Activated naive CD4-positive, alpha-beta T cell treated with anti-CD3 and anti-CD28 coated beads for 36 hours (primary cell): ENCODE results near the gene MIA. TPM values are rescaled to one million over a fixed set of nuclear protein-coding genes. Genes with fewer than 3 reads are reported as not detected.
"Not testable (repeated sequence)": the region's sequence is repeated elsewhere in the genome, so short reads cannot be mapped to it uniquely, and the experiment has no call there.

Experiments
- CTCF ChIA-PET: fragments of 350-600 bp; sonication (Branson Sonifier 250); formaldehyde crosslinking; loops from one replicate; lab custom pipeline; 2021; ENCODE audit warnings: antibody characterized with exemption; lab: Charles Lee
- DNase-seq: peaks from one replicate; pipeline ENCODE4 v3.0.0-alpha.2; 2020
- H3K27ac Mint-ChIP-seq: one replicate; pipeline ENCODE4 v1.8.0; 2021; ENCODE audit warnings: mild to moderate bottlenecking, mixed read lengths
- H3K27me3 Mint-ChIP-seq: one replicate; pipeline ENCODE4 v1.8.0; 2021; ENCODE audit warnings: low read depth, mixed read lengths
- H3K36me3 Mint-ChIP-seq: one replicate; pipeline ENCODE4 v1.8.0; 2021; ENCODE audit warnings: low read depth, mixed read lengths
- H3K4me1 Mint-ChIP-seq: one replicate; pipeline ENCODE4 v1.8.0; 2021; ENCODE audit warnings: low read depth, mixed read lengths
- H3K4me3 Mint-ChIP-seq: one replicate; pipeline ENCODE4 v1.8.0; 2021; ENCODE audit warnings: mild to moderate bottlenecking, moderate library complexity, mixed read lengths
- H3K9me3 Mint-ChIP-seq: one replicate; pipeline ENCODE4 v1.8.0; 2021; ENCODE audit warnings: mixed read lengths
- intact Hi-C: fragments of 100-400 bp; cut with micrococcal nuclease; formaldehyde crosslinking; loops from one replicate; pipeline ENCODE4 v1.15.1; 2023
- total RNA-seq, 2 experiments: library from RNA; stranded (reverse); gene quantifications; one replicate each; pipeline ENCODE4 v1.2.3, GENCODE V29; 2021

The MIA gene
- total RNA-seq, 2 experiments from 2014 or later: not detected

DNA sequence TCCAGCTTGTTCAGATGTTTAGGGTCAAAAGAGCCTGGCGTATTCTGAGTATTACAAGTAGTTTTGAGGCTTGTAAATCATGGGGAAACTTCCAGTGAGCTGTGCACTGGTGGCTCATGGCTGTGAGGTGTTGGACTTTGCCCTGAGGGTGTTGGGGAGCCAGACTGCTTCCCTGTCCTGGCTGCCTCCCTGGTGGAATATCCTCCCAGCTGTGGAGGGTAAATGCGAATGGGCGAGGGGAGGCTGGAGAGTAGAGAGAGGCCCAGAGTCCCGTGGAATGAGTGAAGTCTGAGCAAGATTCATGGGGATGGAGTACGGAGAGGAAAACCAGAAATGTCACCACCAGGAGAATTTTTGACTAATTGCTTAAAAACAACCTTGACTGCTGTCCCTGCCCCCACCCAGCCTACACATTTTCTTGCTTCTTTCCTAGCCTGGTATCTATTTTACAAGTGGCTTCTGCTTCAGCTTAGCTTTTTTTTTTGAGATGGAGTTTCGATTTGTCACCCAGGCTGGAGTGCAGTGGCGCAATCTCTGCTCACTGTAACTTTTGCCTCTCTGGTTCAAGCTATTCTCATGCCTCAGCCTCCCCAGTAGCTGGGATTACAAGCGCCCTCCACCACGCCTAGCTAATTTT is 20.6 kb upstream of the MIA start:
- peaks cover 51% of the 10 kb centered on the region for H3K4me1 Mint-ChIP-seq

DNA sequence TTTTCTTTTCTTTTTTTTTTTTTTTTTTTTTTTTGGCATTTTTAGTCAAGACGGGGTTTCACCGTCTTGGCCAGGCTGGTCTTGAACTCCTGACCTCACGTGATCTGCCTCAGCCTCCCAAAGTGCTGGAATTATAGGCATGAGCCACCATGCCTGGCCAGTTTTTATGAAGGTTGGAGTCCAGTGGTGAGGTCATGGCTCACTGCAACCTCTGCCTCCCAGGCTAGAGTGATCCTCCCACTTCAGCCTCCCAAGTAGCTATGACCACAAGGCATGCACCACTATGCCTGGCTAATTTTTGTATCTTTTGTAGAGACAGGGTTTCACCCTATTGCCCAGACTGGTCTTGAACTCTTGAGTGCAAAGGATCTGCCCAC is 20.1 kb upstream of the MIA start:
- DNase-seq: no peak
- Mint-ChIP-seq H3K4me1 (peaks cover 51% of the 10 kb centered on the region), H3K9me3 (no peaks in the 10 kb centered on the region), H3K4me3 (peak overlapping the region; percentile 74), H3K27me3 (no peaks in the 10 kb centered on the region), H3K27ac (peak overlapping the region; percentile 95), H3K36me3 (peaks cover 67% of the 10 kb centered on the region)
- intact Hi-C loops: loop anchor here (1.0 kb wide), 1 partner anchor 23 kb away; the partner anchor contains the start of gene RAB4B
- CTCF ChIA-PET: interaction anchor here (0.5 to 4.4 kb wide), 4 partner anchors 39 to 139 kb away, joined by 3 to 34 read pairs (median 4); partner anchors contain the start of genes COQ8B and ITPKC

More for the DNA sequence above, 20.6 kb upstream of the MIA start:
- H3K9me3 Mint-ChIP-seq: no peaks in the 10 kb centered on the region
- H3K27ac Mint-ChIP-seq: peak overlapping the region; percentile 95
- H3K27me3 Mint-ChIP-seq: no peaks in the 10 kb centered on the region
- CTCF ChIA-PET: interaction anchor here (0.6 to 4.4 kb wide), 4 partner anchors 33 to 92 kb away, joined by 3 to 34 read pairs (median 5); partner anchors contain the start of genes COQ8B and ITPKC
- peaks cover 65% of the 10 kb centered on the region for H3K36me3 Mint-ChIP-seq
- peak; percentile 89 for DNase-seq
- peak overlapping the region; percentile 74 for H3K4me3 Mint-ChIP-seq
- intact Hi-C loops: loop anchor here (1.0 to 5.0 kb wide), 2 partner anchors 24 to 312 kb away; partner anchors contain the start of genes RAB4B and SERTAD3

DNA sequence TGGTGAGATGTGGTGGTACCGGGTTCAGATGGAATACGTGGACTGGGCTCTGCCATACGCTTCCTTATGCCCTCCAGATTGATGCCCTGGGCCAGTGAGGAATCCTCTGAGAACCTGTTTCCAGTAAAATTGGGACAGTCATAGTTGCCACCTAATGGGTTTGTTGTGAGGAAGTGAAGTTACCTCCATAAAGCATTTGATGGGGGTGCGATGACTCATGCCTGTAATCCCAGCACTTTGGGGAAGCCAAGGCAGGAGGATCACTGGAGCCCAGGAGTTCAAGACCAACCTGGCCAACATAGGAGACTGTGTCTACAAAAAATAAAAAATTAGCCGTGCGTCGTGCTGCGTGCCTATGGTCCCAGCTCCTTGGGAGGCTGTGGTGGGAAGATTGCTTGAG is 19.5 kb upstream of the MIA start:
- H3K4me3 Mint-ChIP-seq: peak overlapping the region; percentile 55
- intact Hi-C loops: loop anchor here (1.0 kb wide), 1 partner anchor 23 kb away; the partner anchor contains the start of gene RAB4B
- CTCF ChIA-PET: interaction anchor here (0.7 to 4.4 kb wide), 5 partner anchors 39 to 615 kb away, joined by 3 to 34 read pairs (median 3); partner anchors contain the start of genes COQ8B and ITPKC
- no peaks in the 10 kb centered on the region for H3K9me3 Mint-ChIP-seq
- no peak for DNase-seq
- peaks cover 71% of the 10 kb centered on the region for H3K36me3 Mint-ChIP-seq
- H3K4me1 Mint-ChIP-seq: peaks cover 54% of the 10 kb centered on the region
- peak overlapping the region; percentile 83 for H3K27ac Mint-ChIP-seq
- H3K27me3 Mint-ChIP-seq: no peaks in the 10 kb centered on the region

DNA sequence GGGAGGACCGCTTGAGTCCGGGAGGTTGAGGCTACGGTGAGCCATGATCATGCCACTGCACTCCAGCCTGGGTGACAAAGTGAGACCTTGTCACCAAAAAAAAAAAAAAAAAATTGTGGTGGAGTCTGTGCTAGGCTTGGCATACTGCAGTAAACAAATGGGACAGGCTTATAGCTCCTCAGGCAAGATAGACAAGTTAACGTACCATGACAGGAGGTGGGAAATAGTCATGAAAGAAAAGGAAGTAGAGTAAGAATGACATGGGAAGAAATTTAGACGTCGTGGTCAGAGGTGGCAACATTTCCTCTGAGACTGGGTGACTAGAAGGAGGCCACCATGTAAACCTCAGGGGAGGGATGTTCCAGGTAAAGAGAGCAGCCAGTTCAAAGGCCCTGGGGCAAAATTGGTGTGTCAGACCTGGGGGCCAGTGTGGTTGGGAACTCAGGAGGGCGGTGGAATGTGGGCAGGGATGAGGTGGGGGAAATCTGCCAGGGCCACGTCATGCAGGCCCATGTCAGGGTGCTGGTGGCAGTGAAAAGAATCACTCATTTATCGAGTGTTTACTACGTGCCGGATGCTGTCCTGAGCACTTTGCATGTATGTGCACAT is 18.7 kb upstream of the MIA start:
- Mint-ChIP-seq H3K27ac (peak overlapping the region; percentile 30), H3K4me1 (peaks cover 57% of the 10 kb centered on the region), H3K9me3 (no peaks in the 10 kb centered on the region), H3K4me3 (no peak overlapping the region), H3K36me3 (peaks cover 70% of the 10 kb centered on the region), H3K27me3 (no peaks in the 10 kb centered on the region)
- CTCF ChIA-PET: interaction anchor here (0.7 to 1.6 kb wide), 4 partner anchors 29 to 614 kb away, joined by 3 to 4 read pairs (median 3); no protein-coding TSS in a partner anchor
- intact Hi-C loops: no loop called here
- DNase-seq: no peak

DNA sequence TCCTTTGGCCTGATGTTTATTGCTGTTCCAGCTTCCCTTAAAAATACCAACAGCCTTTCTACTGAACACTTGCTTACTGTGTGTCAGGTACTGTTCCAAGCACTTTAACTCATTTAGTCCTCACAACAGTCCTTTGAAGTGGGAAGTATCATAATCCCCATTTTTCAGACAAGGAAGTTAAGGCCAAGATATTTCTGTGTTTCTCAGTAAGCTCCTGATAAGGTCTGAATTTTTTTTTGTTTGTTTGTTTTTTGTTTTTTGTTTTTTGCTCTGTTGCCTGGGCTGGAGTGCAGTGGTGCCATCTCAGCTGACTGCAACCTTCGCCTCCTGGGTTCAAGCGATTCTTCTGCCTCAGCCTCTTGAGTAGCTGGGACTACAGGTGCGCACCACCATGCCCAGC is 16.8 kb upstream of the MIA start:
- Mint-ChIP-seq H3K27ac (peak overlapping the region; percentile 15), H3K4me3 (no peak overlapping the region), H3K4me1 (peaks cover 65% of the 10 kb centered on the region), H3K27me3 (no peaks in the 10 kb centered on the region), H3K36me3 (peaks cover 73% of the 10 kb centered on the region), H3K9me3 (no peaks in the 10 kb centered on the region)
- DNase-seq: no peak
- CTCF ChIA-PET: interaction anchor here (0.7 kb wide), 1 partner anchor 36 kb away, joined by 3 read pairs; no protein-coding TSS in a partner anchor
- intact Hi-C loops: no loop called here

DNA sequence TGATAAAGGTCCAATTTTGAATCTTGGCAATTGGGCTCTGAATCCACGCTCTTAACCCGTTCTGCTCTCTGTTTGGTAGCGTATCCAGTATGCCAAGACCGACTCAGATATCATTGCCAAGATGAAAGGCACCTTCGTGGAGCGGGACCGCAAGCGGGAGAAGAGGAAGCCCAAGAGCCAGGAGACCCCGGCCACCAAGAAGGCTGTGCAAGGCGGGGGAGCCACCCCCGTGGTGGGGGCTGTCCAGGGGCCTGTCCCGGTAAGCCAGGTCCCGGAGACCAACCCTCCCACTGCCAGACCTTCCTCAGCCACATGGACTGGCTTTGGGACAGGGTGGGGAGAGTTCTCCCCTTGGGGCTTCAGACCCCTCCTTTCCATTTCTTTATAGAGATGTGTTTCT is 16.0 kb upstream of the MIA start:
- H3K4me3 Mint-ChIP-seq: no peak overlapping the region
- CTCF ChIA-PET: no interaction called here
- peaks cover 71% of the 10 kb centered on the region for H3K4me1 Mint-ChIP-seq
- no peaks in the 10 kb centered on the region for H3K9me3 Mint-ChIP-seq
- H3K27me3 Mint-ChIP-seq: no peaks in the 10 kb centered on the region
- no peak overlapping the region for H3K27ac Mint-ChIP-seq
- intact Hi-C loops: no loop called here
- H3K36me3 Mint-ChIP-seq: peaks cover 77% of the 10 kb centered on the region
- DNase-seq: no peak

DNA sequence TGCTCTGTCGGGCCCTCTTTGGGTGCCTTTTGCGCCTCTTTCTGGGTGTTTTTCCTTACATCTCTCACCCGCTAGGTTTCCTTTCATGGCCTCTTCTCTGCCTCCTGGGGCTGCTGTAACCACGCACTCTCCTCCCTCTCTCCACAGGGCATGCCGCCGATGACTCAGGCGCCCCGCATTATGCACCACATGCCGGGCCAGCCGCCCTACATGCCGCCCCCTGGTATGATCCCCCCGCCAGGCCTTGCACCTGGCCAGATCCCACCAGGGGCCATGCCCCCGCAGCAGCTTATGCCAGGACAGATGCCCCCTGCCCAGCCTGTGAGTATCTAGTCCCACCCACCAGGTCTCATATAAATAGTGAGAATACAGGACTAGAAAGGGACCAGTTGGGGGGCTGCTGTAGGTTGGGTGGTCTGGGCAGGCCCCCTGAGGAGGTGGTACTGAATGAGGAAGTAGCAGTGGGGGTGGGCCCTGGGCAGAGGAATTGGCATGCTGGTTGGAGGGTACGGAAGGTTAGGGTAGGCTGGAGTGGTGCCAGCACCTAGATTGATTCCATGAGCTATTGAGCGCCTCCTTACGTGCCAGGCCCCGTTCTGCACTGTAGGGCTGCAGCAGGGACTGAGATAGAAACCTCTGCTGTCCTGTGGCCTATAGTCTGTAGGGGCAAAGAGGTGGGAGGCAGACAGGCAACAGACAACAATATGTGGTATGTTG is 12.4 kb upstream of the MIA start:
- intact Hi-C loops: no loop called here
- Mint-ChIP-seq H3K27me3 (no peaks in the 10 kb centered on the region), H3K36me3 (peaks cover 65% of the 10 kb centered on the region), H3K27ac (peak overlapping the region; percentile 51), H3K4me1 (peaks cover 56% of the 10 kb centered on the region), H3K9me3 (no peaks in the 10 kb centered on the region), H3K4me3 (no peak overlapping the region)
- DNase-seq: no peak
- CTCF ChIA-PET: interaction anchor here (0.6 kb wide), 1 partner anchor 314 kb away, joined by 3 read pairs; no protein-coding TSS in a partner anchor

DNA sequence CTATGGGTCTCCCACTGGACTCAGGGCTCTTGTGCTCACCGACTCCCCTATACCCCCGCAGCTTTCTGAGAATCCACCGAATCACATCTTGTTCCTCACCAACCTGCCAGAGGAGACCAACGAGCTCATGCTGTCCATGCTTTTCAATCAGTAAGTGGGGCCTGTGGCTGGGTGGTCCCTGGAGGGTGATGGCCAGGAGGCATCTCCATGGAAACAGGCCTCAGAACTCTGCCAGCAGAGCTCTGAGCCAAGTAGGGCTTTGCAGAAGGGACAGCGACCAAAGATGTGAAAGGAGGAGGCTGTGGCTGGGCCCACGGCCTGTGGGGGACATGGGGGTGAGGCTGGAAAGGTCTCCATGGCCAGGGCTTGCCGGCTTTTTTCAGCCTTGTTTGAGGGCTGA is 11.8 kb upstream of the MIA start:
- CTCF ChIA-PET: interaction anchor here (0.6 kb wide), 1 partner anchor 315 kb away, joined by 3 read pairs; no protein-coding TSS in a partner anchor
- Mint-ChIP-seq H3K27ac (no peak overlapping the region), H3K4me3 (no peak overlapping the region), H3K36me3 (peaks cover 59% of the 10 kb centered on the region), H3K9me3 (no peaks in the 10 kb centered on the region), H3K27me3 (no peaks in the 10 kb centered on the region), H3K4me1 (peaks cover 52% of the 10 kb centered on the region)
- intact Hi-C loops: no loop called here
- no peak for DNase-seq

DNA sequence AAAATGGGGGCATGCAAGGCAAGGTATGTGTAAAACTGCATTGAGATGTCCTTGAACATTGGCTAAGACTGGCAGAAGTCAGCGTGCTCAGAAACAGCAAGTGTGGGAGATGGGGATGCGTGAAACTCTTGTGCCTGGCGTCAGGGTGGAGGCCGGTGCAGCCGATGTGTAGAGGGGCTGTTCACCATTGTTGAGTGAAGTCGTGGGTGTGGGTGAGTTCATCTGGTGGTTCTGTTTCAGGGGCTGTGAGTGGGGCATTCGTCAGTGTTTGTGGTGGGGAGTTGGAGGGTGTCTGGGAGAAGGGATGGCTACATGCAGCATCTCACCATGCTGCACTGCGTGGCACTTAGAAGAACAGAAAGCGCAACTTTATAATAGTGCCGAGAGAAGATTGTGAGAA is 11.4 kb upstream of the MIA start:
- intact Hi-C loops: no loop called here
- Mint-ChIP-seq H3K4me3 (no peak overlapping the region), H3K9me3 (no peaks in the 10 kb centered on the region), H3K27me3 (no peaks in the 10 kb centered on the region), H3K4me1 (peaks cover 54% of the 10 kb centered on the region), H3K27ac (peak overlapping the region; percentile 4), H3K36me3 (peaks cover 59% of the 10 kb centered on the region)
- CTCF ChIA-PET: no interaction called here
- no peak for DNase-seq

DNA sequence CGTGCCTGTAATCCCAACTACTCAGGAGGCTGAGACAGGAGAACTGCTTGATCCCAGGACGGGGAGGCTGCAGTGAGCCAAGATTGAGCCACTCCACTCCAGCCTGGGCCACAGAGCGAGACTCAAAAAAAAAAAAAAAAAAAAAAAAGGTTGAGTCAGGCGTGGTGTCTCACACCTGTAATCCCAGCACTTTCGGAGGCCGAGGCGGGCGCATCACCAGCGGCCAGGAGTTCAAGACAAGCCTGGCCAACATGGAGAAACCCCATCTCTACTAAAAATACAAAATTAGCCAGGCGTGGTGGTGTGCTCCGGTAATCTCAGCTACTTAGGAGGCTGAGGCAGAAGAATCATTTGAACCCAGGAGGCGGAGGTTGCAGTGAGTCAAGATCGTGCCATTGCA is 8.9 kb upstream of the MIA start:
- H3K9me3 Mint-ChIP-seq, H3K27ac Mint-ChIP-seq: not testable (repeated sequence)

DNA sequence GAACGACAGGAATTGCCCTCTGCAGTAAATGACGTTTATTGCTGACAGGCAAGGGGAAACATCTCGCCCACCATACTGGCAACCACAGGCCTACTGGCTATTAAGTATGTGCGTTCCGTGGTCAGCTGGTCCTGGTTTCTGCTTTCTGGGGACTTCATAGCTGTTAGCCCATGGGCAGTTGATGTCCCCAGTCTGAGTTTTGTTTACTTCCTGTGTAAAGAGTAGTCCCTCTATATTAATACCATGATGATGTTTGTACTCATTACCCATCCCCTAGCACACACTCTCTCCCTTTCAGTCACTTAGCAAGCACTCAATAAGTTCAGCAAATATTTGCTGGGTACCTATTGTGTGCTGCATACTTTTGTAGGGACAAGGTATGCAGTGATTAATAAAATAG is 6.5 kb upstream of the MIA start:
- H3K27ac Mint-ChIP-seq: no peak overlapping the region
- no peak for DNase-seq
- H3K9me3 Mint-ChIP-seq: peaks cover 3% of the 10 kb centered on the region
- CTCF ChIA-PET: no interaction called here
- peaks cover 38% of the 10 kb centered on the region for H3K36me3 Mint-ChIP-seq
- H3K4me1 Mint-ChIP-seq: peaks cover 25% of the 10 kb centered on the region
- no peaks in the 10 kb centered on the region for H3K27me3 Mint-ChIP-seq
- H3K4me3 Mint-ChIP-seq: no peak overlapping the region
- intact Hi-C loops: no loop called here

More for the DNA sequence above, 8.9 kb upstream of the MIA start:
- H3K27me3 Mint-ChIP-seq, intact Hi-C loops, H3K4me3 Mint-ChIP-seq, DNase-seq: not testable (repeated sequence)
- CTCF ChIA-PET: interaction anchor here (0.9 to 1.1 kb wide), 3 partner anchors 11 to 40 kb away, joined by 3 to 4 read pairs (median 3); no protein-coding TSS in a partner anchor
- Mint-ChIP-seq H3K4me1 (peaks cover 47% of the 10 kb centered on the region), H3K36me3 (peaks cover 56% of the 10 kb centered on the region)
